Measurements from ENCODE around the gene ECSIT.
A peak's percentile ranks its signal among the peaks of the same experiment; 100 is the strongest.
"Not testable (repeated sequence)": the region's sequence is repeated elsewhere in the genome, so short reads cannot be mapped to it uniquely, and the experiment has no call there.

Gene ECSIT

GRCh38 chr19:11528551-11529341 is at the start of gene ECSIT:
Gene ECSIT, minus strand, starts transcription at chr19:11529134. Its CDS starts 9,964 bp downstream, at chr19:11519170.
- DNase-seq (ENCODE audit: low spot score): peak; percentile 99

- no peak for DNase-seq (ENCODE audit: low spot score)
Observed at GRCh38 chr19:11577451-11578257, 48.7 kb upstream of the ECSIT start, which contains the start of gene ACP5. Gene ACP5, minus strand, starts transcription at chr19:11577645. Its CDS starts 328 bp downstream, at chr19:11577317.

- no peak for DNase-seq (ENCODE audit: low spot score)
Observed at GRCh38 chr19:11576227-11576626, 47.3 kb upstream of the ECSIT start.

- no peak for DNase-seq (ENCODE audit: low spot score)
Observed at GRCh38 chr19:11574689-11575088, 45.8 kb upstream of the ECSIT start.

GRCh38 chr19:11573763-11574162 is 44.8 kb upstream of the ECSIT start:
- not testable (repeated sequence) for DNase-seq (ENCODE audit: low spot score)

GRCh38 chr19:11573354-11573753 is 44.4 kb upstream of the ECSIT start:
- not testable (repeated sequence) for DNase-seq (ENCODE audit: low spot score)

GRCh38 chr19:11570039-11570462 is 41.1 kb upstream of the ECSIT start:
- peak; percentile 31 for DNase-seq (ENCODE audit: low spot score)

GRCh38 chr19:11566164-11566563 is 37.2 kb upstream of the ECSIT start:
- no peak for DNase-seq (ENCODE audit: low spot score)

- not testable (repeated sequence) for DNase-seq (ENCODE audit: low spot score)
Observed at GRCh38 chr19:11565649-11565980, 36.7 kb upstream of the ECSIT start.

GRCh38 chr19:11564082-11564807 is 35.3 kb upstream of the ECSIT start:
- DNase-seq (ENCODE audit: low spot score): not testable (repeated sequence)

GRCh38 chr19:11563532-11563931 is 34.6 kb upstream of the ECSIT start:
- DNase-seq (ENCODE audit: low spot score): no peak

- DNase-seq (ENCODE audit: low spot score): peak; percentile 92
Observed at GRCh38 chr19:11560404-11561051, 31.6 kb upstream of the ECSIT start.

GRCh38 chr19:11558881-11559828 is 30.2 kb upstream of the ECSIT start, which contains the start of gene ELOF1:
Gene ELOF1, minus strand, starts transcription at chr19:11559230. Its CDS starts 4,883 bp downstream, at chr19:11554347.
- peak; percentile 98 for DNase-seq (ENCODE audit: low spot score)

GRCh38 chr19:11556634-11557420 is 27.9 kb upstream of the ECSIT start:
- DNase-seq (ENCODE audit: low spot score): no peak

- no peak for DNase-seq (ENCODE audit: low spot score)
Observed at GRCh38 chr19:11555246-11555645, 26.3 kb upstream of the ECSIT start.

GRCh38 chr19:11554160-11554559 is 25.2 kb upstream of the ECSIT start:
- DNase-seq (ENCODE audit: low spot score): peak; percentile 53

GRCh38 chr19:11552666-11553372 is 23.9 kb upstream of the ECSIT start:
- DNase-seq (ENCODE audit: low spot score): no peak

- no peak for DNase-seq (ENCODE audit: low spot score)
Observed at GRCh38 chr19:11551603-11552235, 22.8 kb upstream of the ECSIT start.

- DNase-seq (ENCODE audit: low spot score): no peak
Observed at GRCh38 chr19:11550265-11550664, 21.3 kb upstream of the ECSIT start.

Measured in NAMALWA (cell line).